ENCODE results near the gene PPM1B.
A peak's percentile ranks its signal among the peaks of the same experiment; 100 is the strongest.
"Not testable (repeated sequence)": the region's sequence is repeated elsewhere in the genome, so short reads cannot be mapped to it uniquely, and the experiment has no call there.

The PPM1B gene

DNA sequence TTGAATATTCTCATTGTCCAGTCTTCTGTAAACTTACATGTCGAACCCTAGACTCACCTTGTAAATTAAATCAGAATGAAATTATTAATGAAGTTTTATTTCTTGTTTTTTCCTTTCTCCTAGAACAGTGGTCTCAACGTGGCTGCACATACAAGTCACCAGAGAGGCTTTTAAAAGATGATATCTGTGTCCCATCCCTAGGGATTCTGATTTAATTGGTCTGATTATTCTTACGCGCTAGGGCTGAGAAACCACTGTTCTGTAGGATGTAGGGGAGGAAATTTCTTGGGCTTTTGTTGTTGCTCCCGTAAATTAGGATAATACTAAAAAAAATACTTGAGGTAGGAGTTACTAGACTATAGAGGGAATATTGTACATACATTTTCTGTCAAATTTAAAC lies 32.1 kb downstream of the PPM1B start:
- no peak for DNase-seq (ENCODE audit: low read depth, low spot score)

DNA sequence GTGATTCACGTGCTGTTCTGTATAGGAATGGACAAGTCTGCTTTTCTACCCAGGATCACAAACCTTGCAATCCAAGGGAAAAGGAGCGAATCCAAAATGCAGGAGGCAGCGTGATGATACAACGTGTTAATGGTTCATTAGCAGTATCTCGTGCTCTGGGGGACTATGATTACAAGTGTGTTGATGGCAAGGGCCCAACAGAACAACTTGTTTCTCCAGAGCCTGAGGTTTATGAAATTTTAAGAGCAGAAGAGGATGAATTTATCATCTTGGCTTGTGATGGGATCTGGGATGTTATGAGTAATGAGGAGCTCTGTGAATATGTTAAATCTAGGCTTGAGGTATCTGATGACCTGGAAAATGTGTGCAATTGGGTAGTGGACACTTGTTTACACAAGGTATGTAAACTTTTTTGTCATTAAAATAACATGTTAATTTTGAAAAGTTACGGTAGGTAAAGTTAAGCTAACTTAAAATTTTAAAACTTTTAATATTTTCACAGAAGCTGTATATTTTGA lies 33.0 kb downstream of the PPM1B start:
- no peak for DNase-seq (ENCODE audit: low read depth, low spot score)

DNA sequence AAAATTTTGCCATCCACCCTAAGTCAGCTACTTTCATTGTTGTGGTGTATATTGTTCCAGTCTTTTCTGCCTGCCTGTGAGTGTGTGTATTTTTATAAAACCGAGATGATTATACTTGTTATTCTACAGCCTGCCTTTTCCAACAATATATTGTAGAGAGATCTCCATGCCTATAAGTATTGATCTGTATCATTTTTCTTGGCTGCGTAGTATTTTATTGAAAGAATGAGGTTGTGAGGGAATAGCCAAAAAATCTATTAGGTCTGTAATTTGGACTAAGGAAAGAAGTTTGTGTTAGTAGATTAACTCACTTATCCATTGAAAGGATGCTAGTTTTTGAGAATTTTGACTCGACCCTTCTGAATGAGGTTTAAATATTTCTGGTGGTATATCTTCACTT lies 34.9 kb downstream of the PPM1B start:
- no peak for DNase-seq (ENCODE audit: low read depth, low spot score)

DNA sequence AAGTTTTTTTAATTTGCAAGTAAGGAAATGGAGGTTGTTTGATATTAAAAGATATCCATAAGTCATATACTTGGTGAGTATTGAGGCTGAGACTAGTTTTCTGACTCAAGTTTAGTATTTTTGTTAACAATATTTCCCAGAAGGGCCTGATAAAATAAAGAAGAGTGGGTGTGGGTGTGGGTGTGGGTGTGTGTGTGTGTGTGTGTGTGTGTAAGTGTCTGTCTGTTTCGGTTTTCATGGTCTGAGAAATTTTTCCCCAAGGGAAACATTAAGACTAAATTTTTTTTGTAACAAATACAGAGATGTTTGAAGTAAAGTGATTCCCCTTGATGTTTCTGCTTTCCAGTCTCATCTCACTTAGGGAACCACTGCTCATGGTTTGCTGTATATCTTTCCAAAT lies 36.5 kb downstream of the PPM1B start:
- no peak for DNase-seq (ENCODE audit: low read depth, low spot score)

DNA sequence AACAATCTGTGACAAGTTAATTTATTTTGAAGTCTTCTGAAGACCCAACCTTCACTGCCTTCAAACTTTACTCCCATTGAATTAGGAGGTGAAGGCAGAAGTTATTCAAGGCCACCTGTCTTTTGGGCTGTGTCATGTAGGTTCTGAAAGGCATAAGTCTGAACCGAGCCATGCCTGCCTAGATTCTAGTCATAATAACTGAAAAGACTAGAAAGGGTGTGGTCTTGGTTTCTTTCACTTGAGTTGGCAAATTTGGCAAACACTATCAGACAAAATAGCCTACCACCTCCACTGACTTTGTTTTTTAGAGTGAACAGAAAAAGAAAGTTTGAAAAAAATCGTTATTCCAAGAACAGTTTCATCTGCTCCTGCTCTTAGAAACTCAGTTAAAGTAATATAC lies 38.4 kb downstream of the PPM1B start:
- no peak for DNase-seq (ENCODE audit: low read depth, low spot score)

DNA sequence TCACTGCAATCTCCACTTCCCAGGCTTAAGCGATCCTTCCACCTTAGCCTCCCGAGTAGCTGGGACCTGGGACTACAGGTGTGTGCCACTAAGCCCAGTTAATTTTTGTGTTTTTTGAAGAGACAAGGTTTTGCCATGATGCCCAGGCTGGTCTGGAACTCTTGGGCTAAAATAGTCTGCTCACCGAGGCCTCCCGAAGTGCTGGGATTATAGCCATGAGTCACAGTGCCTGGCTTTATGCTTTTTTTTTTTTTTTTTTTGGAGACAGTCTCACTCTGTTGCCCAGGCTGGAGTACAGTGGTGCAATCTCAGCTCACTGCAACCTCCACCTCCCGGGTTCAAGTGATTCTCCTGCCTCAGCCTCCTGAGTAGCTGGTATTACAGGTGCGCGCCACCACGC lies 39.0 kb downstream of the PPM1B start:
- DNase-seq (ENCODE audit: low read depth, low spot score) = not testable (repeated sequence)

DNA sequence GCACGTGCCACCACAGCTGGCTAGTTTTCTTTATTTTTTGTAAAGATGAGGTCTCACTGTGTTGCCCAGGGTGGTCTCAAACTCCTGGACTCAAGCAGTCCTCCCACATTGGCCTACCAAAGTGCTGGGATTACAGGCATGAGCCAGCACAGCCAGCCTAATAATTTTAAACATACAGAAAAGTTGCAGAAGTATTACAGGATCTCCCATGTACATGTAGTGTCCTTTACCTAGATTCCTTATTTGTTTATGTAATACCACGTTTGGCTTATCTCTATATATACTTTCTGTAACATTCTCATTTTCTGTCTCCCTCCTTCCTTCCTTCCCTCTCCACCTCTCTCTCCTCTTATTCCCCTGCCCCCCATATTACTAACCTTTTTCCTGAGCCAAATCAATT lies 41.7 kb downstream of the PPM1B start:
- DNase-seq (ENCODE audit: low read depth, low spot score) = no peak

DNA sequence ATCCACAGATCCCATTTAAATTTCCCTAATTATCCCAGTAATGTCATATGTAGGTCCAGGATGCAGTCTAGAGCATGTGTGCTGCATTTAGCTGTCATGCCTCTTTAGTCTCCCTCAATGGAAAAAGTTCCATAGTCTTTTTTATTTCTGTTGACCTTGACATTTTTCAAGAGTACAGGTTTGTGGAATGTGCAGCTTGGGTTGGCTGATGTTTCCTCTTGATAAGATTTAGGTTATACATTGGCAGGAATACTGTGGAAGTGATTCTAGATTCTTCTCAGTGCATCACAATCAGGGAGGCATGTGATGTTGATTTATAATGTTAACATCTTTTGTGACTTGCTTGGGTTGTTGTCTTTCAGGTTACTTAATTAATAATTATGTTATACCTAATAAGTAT lies 42.5 kb downstream of the PPM1B start:
- DNase-seq (ENCODE audit: low read depth, low spot score) = no peak

DNA sequence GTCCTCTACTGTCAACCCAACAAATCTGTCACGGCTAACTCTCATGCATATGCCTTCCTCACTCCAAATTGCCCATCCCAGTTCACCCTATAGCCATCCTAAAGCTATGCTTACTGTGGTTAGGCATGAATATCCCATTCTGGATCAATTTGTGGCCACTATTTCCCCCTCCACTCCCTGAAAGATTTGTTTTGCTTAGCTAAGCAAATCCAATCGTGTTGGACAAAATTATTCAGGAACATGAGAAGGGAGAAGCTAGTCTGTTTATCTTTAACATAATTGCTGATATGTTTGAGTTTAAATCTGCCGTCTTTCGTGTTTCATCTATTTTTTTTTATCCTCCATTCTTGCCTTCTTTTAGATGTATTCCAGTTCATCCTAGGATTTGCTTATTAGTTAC lies 43.6 kb downstream of the PPM1B start:
- DNase-seq (ENCODE audit: low read depth, low spot score) = no peak

DNA sequence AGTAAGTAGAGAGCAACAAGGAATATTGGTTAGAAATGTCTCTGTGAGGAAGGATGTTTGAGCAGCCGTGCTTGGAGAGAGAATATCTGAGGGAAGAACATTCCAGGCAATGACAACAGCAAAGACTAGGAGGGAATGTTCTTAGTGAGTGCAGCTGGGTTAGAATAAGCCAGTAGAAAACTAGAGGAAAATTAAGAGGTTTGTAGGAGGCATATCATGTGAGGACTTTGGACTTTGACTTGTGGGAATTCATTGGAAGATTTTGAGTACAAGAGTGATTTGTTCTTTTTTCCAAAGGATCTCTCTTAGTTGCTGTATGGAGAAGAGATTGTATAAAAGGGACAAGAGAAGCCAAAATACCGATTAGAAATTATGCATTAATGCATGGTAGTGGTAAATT lies 47.2 kb downstream of the PPM1B start:
- DNase-seq (ENCODE audit: low read depth, low spot score) = no peak

DNA sequence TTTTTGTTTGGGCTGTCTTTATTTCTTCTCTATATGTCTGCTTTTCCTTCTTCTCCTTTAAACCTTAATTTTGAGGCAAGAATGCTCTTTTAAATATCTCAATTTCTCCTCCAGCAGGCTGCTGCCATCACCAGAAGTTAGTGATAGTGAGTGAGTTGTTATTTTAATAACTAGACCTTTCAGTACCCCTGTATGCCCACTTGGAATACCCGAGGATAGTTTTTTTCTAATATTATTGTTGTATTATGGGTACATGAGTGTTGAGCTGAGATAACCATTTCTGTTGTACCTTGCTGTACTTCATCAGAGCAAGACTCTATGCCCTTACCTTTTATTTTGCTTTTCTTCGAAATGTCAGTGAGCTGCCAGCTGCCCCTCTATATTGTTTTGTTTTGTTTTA lies 50.1 kb downstream of the PPM1B start:
- DNase-seq (ENCODE audit: low read depth, low spot score) = no peak

DNA sequence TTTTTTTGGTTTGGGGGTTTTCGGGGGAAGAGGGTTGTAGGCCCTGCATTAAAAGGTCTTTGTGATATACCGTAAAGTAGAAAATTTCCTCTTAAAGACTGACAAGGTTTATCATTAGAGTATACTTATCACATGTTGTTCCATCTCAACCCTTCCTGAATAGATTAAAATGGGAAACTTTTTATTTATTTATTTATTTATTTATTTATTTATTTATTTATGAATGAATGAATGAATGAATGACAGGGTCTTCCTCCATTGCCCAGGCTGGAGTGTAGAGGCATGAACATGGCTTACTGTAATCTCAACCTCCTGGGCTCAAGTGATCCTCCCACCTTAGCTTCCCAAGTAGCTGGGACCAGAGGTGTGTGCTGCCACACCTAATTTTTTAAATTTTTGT lies 58.1 kb downstream of the PPM1B start:
- no peak for DNase-seq (ENCODE audit: low read depth, low spot score)

DNA sequence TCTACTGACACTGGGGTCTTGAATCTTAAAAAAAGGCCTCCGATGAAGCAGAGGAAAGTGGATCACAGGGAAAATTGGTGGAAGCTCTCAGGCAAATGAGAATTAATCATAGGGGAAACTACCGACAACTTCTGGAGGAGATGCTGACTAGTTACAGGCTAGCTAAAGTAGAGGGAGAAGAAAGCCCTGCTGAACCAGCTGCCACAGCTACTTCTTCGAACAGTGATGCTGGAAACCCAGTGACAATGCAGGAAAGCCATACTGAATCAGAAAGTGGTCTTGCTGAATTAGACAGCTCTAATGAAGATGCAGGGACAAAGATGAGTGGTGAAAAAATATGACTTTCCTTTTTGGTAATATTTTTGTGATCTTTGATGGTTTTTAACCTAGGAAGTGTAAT lies 61.7 kb downstream of the PPM1B start:
- DNase-seq (ENCODE audit: low read depth, low spot score) = no peak

DNA sequence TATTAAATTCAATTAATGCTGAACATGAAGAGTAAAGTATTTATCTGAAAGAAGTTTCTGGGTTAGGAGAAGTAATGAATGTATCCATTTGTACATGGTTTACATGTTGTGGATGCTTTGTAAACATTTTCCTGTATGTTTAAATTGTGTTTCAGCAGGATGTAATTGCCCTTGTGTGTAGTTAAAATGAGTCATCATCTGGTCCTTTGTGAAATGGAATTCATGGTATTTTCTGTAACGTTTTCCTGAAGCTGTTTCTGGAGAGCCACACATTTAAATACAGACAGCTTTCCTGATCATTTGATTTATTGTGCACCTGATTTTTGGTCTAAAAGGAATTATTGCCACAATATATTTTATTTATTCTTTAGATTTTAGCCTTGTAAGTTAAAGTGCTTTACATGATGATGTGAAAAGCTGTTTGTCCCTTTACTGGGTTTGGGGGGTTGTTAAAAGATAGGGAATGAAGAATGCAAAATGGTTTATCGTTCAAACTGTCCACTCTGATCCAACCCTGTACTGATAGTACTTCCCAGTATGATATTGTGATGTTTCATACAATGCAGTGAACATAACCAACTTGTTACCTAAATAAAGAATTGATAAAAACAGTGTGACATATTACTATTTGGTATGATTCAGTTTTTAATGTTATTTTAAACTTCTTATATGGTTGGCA lies 64.9 kb downstream of the PPM1B start:
- DNase-seq (ENCODE audit: low read depth, low spot score) = no peak

DNA sequence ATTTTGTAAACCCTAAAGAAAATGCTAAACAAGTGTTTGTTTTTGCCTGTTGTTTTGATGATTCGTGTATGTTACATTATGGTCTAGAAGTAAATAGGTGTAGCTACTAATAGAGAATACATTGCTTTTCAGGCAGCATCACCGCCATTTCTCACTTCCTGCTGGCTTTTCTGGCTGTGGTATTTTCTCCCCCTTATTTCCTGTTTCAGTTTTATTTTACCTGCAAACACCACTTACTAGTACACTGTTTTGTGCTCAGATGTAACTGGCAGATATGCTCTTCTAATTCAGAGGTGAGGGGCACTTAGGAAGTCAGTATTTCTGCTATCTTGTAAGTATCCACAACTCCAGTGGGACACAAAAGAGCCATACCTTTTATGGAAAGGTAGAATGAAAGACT lies 68.5 kb downstream of the PPM1B start:
- no peak for DNase-seq (ENCODE audit: low read depth, low spot score)

DNA sequence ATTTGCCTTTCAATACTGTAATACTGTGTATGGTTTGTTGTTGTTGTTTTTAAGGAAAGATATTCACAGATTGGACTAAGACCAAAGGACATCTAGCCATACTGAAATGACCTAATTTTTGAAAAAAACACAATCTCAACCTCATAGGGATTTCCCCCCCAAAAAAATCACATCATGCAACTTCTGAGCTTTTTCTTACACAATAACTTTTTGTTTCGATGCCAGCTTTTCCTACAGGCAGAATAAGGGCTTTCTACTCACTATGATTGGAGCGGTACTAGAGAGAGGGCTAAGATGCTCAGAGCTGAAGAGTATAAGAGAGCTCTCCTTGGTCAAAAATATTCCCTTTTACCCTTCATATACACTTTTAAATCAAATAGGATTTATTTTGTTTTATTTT lies 74.2 kb downstream of the PPM1B start:
- no peak for DNase-seq (ENCODE audit: low read depth, low spot score)

DNA sequence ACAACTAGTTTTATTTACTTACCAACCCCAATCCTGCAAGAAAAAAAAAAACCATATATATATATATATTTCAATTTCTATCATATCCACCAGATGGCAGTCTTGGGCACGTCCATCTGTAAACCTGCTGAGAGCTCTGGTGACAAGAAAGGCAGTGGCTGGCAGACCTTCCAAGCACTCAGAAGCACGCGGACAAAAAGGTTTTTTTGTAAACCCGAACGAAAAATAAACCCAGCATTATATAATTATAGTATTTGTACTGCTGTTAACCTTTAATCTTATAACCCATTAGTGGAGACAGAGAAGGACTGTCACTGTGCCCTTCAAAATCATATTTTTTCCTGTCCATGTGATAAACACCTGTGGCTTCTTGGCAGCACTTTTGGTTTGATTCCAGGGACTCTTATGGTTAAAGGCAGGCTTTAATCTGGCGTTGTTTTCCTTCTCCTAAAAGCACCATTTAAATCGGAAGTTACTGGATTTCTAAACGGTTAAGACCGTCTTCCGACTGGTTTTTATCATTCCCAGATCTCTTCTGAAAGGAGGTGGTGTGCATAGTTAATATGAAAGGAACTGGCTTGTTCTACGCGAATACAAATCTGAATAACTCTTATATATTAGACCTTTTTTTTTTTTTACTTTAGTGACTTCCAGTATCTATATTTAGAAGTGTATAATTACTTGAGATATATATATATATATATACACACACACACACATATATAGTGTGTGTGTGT lies 75.6 kb downstream of the PPM1B start:
- DNase-seq (ENCODE audit: low read depth, low spot score) = peak; percentile 3

DNA sequence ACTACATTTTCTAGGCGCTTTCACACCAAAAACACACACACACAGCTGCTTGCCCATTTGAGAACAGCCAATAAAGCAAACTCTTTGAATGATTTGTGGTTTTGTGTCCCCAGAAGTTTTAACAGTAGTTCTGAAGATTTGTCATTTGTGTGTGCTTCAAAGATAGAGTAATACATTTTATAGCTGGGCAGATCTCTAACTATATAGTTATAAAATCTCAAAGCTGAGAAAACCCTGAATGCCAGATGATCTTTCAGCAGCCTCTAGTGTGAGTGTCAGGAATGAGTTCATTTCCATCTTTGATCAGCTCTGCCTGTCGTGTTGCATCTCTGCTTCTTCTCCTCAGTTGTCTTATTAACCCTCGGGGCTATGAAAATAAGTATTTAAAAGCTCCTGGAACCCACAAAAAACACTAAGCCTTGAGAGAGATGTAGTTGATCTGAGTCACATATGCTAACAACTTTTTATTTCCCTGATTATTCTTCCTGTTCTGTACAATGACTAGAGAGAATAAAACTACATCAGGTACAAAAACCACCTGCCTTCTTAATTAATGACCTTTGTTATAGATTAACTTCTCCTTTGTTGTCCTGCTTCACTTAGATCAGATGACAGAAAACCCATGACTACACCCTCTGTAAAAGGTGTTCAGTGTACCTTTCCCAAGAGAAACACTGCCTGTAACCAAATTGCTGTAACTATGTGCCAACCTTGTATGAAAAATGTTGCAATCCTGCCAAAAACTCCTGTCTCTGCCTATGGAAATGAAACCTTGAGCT lies 76.6 kb downstream of the PPM1B start:
- DNase-seq (ENCODE audit: low read depth, low spot score) = no peak

DNA sequence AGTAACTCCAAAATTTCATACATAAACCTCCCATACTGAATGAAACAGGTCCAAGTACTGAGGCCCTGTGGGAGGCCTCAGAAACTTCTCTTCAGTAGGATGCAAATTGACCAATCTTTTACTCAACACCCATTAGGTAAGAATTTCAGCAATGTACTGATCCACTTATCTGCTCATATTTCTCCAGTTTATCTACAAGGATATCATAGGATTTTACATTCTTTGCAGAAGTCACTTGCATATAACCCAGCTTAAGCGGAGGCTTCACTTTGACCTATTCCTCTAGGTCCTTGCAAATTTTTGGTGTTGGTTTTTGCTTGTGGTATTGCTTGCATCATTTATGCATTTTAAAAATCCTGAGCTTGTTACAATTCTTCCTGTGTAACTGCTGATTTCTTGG lies 77.8 kb downstream of the PPM1B start:
- DNase-seq (ENCODE audit: low read depth, low spot score) = no peak

DNA sequence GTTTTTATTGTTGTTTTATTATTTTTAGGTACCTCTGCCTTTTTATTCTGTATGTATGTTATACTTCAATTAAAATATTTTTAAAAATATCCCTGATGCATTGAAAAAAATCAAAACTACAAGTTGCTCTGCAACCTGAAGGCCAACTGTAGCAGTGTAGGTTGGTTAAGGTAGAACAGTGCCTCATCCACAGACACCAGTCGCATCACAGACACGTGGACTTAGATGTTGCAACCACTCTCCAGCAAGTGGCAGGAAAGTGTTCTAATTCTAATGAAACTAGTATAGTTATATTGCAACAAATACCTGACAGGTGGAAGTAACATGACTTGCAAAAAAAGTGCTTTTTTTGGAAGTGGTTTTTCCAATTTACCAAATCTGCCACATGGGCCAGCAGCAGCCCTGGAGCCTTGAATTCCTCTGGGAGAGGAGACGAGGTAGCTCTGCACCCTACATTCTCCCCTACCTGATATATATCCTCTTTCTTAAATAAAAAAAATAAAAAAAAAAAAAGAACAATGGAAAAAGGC lies 78.2 kb downstream of the PPM1B start:
- DNase-seq (ENCODE audit: low read depth, low spot score) = no peak

DNA sequence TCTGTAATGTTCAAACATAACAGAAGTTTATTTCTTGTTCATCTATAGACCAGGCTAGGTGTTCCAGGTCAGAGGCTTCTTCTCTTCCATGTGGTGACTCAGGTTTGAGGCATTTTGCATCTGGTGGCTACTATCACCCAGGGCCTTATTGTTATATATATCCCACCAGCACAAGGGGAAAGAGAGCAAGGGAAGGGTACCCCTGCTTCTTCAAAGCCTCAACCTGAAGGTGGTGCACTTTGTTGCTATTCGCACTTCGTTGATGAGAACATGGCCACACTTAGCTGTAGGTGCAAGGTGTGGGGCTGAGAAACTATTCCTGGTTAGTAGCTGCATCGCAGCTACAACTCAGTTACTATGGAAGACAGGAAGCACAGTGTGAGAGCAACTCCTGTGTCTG lies 79.2 kb downstream of the PPM1B start:
- DNase-seq (ENCODE audit: low read depth, low spot score) = no peak

DNA sequence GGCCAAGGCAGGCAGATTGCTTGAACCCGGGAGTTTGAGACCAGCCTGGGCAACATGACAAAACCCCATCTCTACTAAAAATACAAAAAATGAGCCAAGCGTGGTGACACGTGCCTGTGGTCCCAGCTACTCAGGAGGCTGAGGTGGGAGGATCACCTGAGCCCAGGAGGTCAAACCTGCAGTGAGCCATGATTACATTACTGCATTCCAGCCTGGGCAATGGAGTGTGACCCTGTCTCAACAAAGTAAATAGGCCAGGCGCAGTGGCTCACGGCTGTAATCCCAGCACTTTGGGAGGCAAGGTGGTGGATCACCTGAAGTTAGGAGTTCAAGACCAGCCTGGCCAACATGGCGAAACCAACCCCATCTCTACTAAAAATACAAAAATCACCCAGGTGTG lies 80.6 kb downstream of the PPM1B start:
- not testable (repeated sequence) for DNase-seq (ENCODE audit: low read depth, low spot score)

All from activated naive CD8-positive, alpha-beta T cell treated with anti-CD3 and anti-CD28 coated beads, Interleukin-2, amount 50 U/mL, for 16 hours (primary cell).